Measurements from ENCODE around the gene TCEA2.
"Not testable (repeated sequence)": the region's sequence is repeated elsewhere in the genome, so short reads cannot be mapped to it uniquely, and the experiment has no call there.

Gene TCEA2

GRCh38 chr20:64111841-64112641 is 49.0 kb downstream of the TCEA2 start:
- no peak for DNase-seq

DNA sequence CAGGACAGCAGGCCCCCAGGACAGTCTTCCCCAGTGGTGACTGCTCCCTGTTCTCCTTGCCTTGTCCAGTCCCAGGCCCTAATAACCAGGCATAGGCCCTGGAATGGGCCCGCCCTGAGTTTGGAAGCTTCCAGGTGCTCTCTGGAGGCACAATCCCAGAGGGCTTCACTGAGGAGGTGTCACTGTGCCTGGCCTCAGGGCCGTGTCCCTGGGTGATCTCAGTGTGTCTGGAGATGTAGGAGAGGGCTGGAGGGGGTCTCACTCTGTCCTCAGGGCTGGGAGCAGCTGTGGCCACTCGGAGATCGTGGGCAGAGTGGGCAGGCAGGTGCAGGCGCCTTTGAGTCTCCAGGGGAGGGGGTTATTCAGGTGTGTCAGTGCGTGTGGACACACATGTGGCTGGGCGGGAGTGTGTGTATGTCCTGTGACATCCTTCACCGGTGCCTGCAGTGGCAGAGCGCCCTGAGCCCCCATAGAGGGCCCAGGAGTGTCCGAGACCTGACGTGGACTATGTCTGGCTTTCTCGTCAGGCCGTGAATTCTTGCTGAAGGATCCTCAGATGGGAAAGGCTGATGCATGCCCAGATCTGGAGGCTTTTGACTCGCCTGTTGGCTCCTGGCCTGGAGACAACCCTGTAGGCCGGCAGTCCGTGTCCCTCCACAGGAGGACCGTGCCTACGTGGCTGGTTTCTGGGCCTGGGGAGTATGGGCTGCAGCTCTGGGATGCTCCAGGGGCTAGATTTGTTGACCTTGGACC is 49.9 kb downstream of the TCEA2 start:
- DNase-seq, result no peak

GRCh38 chr20:64113444-64113775 is 50.4 kb downstream of the TCEA2 start:
- DNase-seq, result no peak

- no peak for DNase-seq
Measured at GRCh38 chr20:64113796-64114355, 50.9 kb downstream of the TCEA2 start.

GRCh38 chr20:64114356-64114971 is 51.5 kb downstream of the TCEA2 start:
- no peak for DNase-seq

GRCh38 chr20:64115171-64115911 is 52.3 kb downstream of the TCEA2 start:
- no peak for DNase-seq

DNA sequence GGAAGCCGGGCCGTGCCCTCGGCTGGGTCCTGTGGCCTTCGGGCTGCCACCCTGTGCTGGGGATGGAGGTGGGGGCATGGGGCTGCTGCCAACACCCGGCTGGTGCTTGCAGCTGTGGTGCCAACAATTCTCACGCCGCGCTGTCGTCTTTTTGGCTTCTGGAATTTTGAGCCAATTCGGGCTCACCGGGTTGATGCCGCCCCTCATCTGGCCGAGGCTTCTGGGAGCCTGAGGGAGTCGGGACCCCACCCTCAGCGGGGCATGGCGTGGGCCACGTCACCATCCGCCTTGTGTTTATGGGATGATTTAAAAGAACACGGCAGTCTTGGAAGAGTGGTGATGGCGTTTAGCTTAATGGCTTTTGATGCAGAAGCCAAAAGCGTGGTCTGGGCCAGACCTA is 53.0 kb downstream of the TCEA2 start:
- DNase-seq, result no peak

DNA sequence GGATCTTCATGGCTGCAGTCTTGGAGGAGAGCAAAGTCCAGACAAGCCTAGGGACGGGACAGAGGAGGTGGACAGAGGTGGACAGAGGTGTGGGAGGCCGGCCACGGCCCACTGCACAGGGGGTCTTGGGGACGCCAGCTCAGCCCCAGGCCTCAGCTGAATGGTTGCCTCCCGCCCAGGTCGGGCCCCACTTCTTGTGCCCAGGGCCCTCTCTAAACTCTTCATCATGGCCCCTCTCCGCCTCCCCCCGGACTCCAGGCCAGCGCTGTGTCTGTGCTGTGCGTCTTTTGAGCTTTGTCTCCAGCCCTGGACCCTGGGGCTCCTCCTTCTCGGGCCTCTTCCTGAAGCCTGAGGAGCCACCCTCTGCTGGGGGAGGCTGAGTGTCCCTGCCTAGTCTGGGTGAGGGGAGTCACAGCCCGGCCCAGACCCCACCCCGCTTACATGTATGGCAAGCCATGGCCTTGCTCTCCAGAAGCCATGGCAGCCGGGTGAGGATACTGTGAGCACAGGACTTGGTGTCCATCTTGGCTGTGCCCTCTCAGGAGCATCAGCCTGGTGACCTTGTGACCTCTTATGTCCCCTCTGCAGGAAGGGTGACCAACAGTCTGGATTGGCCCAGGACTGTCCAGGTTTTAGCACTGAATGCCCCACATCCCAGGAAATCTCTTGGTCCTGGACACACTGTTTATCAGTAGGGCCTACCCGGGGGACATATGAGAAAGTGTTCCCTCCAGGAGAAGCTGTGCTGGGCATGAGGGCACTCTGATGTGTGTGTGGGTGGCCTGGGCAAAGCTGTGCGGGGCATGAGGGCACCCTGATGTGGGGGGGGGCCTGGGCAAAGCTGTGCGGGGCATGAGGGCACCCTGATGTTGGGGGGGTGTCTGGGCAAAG is 53.8 kb downstream of the TCEA2 start:
- DNase-seq, result no peak

- DNase-seq, result not testable (repeated sequence)
Measured at GRCh38 chr20:64117432-64117777, 54.4 kb downstream of the TCEA2 start.

GRCh38 chr20:64119301-64119680 is 56.3 kb downstream of the TCEA2 start:
- DNase-seq, result no peak

DNA sequence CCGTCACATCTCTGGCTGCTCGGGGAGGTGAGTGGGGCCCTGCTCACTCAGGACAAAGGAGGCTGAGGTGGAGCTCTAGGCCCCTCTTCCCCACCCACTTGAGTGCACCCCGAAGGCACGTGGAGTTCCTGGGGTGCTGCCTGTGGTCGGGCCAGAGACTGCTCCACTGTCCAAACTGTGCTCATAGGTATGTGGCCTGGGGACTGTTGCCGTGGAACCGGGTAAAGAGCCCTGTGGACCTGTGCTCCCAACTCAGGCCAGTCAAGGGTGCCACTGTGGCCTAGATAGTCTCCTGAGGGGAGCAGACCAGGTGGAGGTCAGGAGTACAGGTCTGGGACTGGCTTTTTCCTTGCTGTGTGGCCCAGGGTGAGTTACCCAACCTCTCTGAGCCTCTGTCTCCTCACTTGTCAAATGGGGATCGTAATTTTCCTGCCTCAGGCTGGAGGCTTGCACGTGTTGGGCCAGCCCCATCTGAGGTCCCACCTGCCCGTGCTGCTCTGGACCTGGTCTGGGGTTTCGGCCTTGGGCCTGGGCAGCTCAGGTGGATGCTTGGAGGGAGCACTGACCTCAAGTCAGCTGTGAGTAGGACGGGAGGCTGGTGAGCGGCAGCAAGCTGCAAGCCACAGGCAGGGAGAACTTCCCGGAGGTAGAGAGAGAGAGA is 56.8 kb downstream of the TCEA2 start:
- DNase-seq, result no peak

- DNase-seq, result no peak
Measured at GRCh38 chr20:64121586-64121985, 58.6 kb downstream of the TCEA2 start.

Data from T1000 (cell line).